ENCODE data around the gene ZNF19.

DNA sequence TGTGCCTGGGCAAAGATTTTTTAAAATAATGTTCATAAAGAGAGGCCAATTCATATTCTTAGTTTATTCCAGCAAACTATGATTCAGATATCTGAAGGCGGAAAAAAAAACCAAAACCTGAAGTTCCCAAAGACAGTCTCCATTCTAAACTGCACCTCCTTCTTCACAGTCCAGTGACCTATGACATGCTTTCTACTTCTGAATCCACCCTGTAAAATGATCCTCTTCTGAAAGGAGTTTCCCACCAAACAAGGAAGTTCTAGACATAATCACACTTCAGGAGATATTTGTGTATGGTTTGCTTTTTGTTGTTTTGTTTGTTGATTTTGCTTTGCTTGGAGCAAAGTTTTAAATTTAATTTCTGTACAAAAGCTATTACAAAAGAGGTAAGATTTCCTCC, 24.2 kb upstream of the ZNF19 start:
- TF ChIP-seq RAD21 (IDR thresholded peaks at IDR 0.05; ENCODE audit: low read depth): no peak
- TF ChIP-seq, protein P1, sequence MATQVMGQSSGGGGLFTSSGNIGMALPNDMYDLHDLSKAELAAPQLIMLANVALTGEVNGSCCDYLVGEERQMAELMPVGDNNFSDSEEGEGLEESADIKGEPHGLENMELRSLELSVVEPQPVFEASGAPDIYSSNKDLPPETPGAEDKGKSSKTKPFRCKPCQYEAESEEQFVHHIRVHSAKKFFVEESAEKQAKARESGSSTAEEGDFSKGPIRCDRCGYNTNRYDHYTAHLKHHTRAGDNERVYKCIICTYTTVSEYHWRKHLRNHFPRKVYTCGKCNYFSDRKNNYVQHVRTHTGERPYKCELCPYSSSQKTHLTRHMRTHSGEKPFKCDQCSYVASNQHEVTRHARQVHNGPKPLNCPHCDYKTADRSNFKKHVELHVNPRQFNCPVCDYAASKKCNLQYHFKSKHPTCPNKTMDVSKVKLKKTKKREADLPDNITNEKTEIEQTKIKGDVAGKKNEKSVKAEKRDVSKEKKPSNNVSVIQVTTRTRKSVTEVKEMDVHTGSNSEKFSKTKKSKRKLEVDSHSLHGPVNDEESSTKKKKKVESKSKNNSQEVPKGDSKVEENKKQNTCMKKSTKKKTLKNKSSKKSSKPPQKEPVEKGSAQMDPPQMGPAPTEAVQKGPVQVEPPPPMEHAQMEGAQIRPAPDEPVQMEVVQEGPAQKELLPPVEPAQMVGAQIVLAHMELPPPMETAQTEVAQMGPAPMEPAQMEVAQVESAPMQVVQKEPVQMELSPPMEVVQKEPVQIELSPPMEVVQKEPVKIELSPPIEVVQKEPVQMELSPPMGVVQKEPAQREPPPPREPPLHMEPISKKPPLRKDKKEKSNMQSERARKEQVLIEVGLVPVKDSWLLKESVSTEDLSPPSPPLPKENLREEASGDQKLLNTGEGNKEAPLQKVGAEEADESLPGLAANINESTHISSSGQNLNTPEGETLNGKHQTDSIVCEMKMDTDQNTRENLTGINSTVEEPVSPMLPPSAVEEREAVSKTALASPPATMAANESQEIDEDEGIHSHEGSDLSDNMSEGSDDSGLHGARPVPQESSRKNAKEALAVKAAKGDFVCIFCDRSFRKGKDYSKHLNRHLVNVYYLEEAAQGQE (IDR thresholded peaks at IDR 0.05; ENCODE audit: low read depth): no peak
- no peak for TF ChIP-seq EP300 (IDR thresholded peaks at IDR 0.05; ENCODE audit: borderline replicate concordance)

Data from Ishikawa (cell line).